HT1080 (cell line): ENCODE measurements around the gene FMR1. TPM values are rescaled to one million over a fixed set of nuclear protein-coding genes. Genes with fewer than 3 reads are reported as not detected.

Experiments used
- small RNA-seq: library from RNA; depleted of rRNA; stranded (forward); fragments of <200 nt; gene quantifications from one replicate; pipeline ENCODE3, GENCODE V24; 2014
- total RNA-seq: library from RNA; depleted of rRNA; stranded (reverse); fragments of >200 nt; shearing (Covaris generic); gene quantifications from 2 replicates; pipeline ENCODE4 v1.2.3, GENCODE V29; 2014; rRNA removed

FMR1 gene
- total RNA-seq, 1 experiment from 2014 or later: 21.4 TPM

Small RNA genes lying within 50 kb of the gene (small RNA-seq; reads per million reads assigned to genes)
- not detected for gene RF02118

Other genes starting within 250 kb of the FMR1 start
- gene FMR1NB, start 69.4 kb downstream of the FMR1 start, total RNA-seq: not detected in 2 replicates